Astrocyte (in vitro differentiated cells and primary cell): ENCODE measurements around the gene ABCA3. TPM values are rescaled to one million over a fixed set of nuclear protein-coding genes. Genes with fewer than 3 reads are reported as not detected.

Experiments used
- DNase-seq: peaks from one replicate; pipeline ENCODE4 v3.0.0-alpha.2; 2010; ENCODE audit warnings: low read depth
- FAIRE-seq: peaks from 2 replicates; lab custom pipeline; 2011; peaks lifted over from hg19 to GRCh38; lab: Jason Lieb, UNC
- H2AFZ ChIP-seq: 2 replicates; pipeline ENCODE4 v1.6.0; 2012; ENCODE audit warnings: low read depth, low read length, inconsistent platforms
- H3K27ac ChIP-seq: 2 replicates; pipeline ENCODE4 v1.5.1; 2011; ENCODE audit warnings: low read depth, low read length, inconsistent platforms
- H3K27me3 ChIP-seq: 2 replicates; pipeline ENCODE4 v1.6.0; 2011; ENCODE audit warnings: low read length, inconsistent platforms; ENCODE audit not compliant: insufficient read depth
- H3K36me3 ChIP-seq: 2 replicates; pipeline ENCODE4 v1.5.1; 2011; ENCODE audit warnings: low read length, inconsistent platforms; ENCODE audit not compliant: insufficient read depth
- H3K4me1 ChIP-seq: 2 replicates; pipeline ENCODE4 v1.5.1; 2011; ENCODE audit warnings: low read length, inconsistent platforms; ENCODE audit not compliant: insufficient read depth
- H3K4me2 ChIP-seq: 2 replicates; pipeline ENCODE4 v1.6.0; 2012; ENCODE audit warnings: low read length, inconsistent platforms
- H3K4me3 ChIP-seq: 2 replicates; pipeline ENCODE4 v1.5.1; 2011; ENCODE audit warnings: low read depth, mild to moderate bottlenecking, low read length, inconsistent platforms; ENCODE audit not compliant: insufficient read depth
- H3K79me2 ChIP-seq: 2 replicates; pipeline ENCODE4 v1.6.0; 2012; ENCODE audit warnings: mild to moderate bottlenecking, low read length, inconsistent platforms; ENCODE audit not compliant: insufficient read depth
- H3K9ac ChIP-seq: 2 replicates; pipeline ENCODE4 v1.6.0; 2012; ENCODE audit warnings: mild to moderate bottlenecking, low read length, inconsistent platforms
- H3K9me3 ChIP-seq: 2 replicates; pipeline ENCODE4 v1.5.1; 2012; ENCODE audit warnings: low read depth, mild to moderate bottlenecking, low read length, inconsistent platforms; ENCODE audit not compliant: insufficient read depth
- H4K20me1 ChIP-seq: 2 replicates; pipeline ENCODE4 v1.6.0; 2012; ENCODE audit warnings: low read length, inconsistent platforms; ENCODE audit not compliant: insufficient read depth
- H3K27ac Mint-ChIP-seq: one replicate; pipeline ENCODE4 v1.8.0; 2021; ENCODE audit warnings: mild to moderate bottlenecking, mixed read lengths; ENCODE audit not compliant: unreplicated experiment
- H3K27me3 Mint-ChIP-seq: one replicate; pipeline ENCODE4 v1.8.0; 2021; ENCODE audit warnings: low read depth, mixed read lengths; ENCODE audit not compliant: unreplicated experiment
- H3K36me3 Mint-ChIP-seq: one replicate; pipeline ENCODE4 v1.8.0; 2021; ENCODE audit warnings: low read depth, mixed read lengths; ENCODE audit not compliant: unreplicated experiment
- H3K4me1 Mint-ChIP-seq: one replicate; pipeline ENCODE4 v1.8.0; 2021; ENCODE audit warnings: low read depth, mixed read lengths; ENCODE audit not compliant: unreplicated experiment
- H3K4me3 Mint-ChIP-seq: one replicate; pipeline ENCODE4 v1.8.0; 2021; ENCODE audit warnings: mild to moderate bottlenecking, moderate library complexity, mixed read lengths; ENCODE audit not compliant: unreplicated experiment
- H3K9me3 Mint-ChIP-seq: one replicate; pipeline ENCODE4 v1.8.0; 2021; ENCODE audit warnings: mild to moderate bottlenecking, mixed read lengths; ENCODE audit not compliant: unreplicated experiment
- CTCF ChIP-seq: IDR thresholded peaks from 2 replicates; pipeline ENCODE4 v1.5.1; 2011; ENCODE audit warnings: low read depth, mild to moderate bottlenecking, inconsistent platforms, low read length, moderate library complexity; ENCODE audit not compliant: insufficient read depth
- EZH2 ChIP-seq: IDR thresholded peaks from 2 replicates; pipeline ENCODE4 v1.6.1; 2012; ENCODE audit warnings: mild to moderate bottlenecking, low read length, inconsistent platforms; ENCODE audit not compliant: insufficient read depth
- total RNA-seq: library from RNA; stranded (reverse); gene quantifications from 2 replicates; pipeline ENCODE4 v1.2.1, GENCODE V29; 2021

ABCA3 gene
- total RNA-seq, 1 donor from 2014 or later: 4.8 TPM

DNA sequence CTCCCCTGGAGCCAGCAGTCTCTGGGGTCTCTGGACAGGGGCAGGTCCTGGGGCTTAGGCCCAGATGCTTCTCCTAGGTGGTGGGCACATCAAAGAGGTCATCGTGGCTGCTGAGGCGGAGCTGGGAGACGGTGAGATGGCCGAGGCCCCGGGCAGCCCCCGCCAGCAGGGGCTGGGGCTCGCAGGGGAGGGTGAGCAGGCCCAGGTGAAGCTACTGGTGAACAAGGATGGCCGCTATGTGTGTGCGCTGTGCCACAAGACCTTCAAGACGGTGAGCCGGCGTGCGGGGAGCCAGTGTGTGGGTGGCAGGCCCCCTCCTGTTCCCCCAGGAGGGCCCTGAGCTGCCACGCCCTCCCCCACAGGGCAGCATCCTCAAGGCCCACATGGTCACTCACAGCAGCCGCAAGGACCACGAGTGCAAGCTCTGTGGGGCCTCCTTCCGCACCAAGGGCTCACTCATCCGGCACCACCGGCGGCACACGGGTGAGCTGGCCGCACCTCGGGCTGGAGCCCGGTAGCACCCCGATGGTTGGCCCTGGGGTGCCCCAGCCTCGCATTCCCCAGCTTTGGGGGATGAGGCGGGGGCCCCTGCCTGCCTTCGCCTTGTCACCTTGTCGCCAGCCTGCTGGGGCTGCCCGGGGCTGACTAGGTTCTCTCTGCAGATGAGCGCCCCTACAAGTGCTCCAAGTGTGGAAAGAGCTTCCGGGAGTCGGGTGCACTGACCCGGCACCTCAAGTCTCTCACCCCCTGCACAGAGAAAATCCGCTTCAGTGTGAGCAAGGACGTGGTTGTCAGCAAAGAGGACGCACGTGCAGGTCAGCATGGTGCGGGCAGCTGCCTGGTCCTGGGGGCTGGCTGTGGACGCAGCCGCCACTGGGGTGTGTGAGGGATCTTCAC, 108.2 kb downstream of the ABCA3 start:
- no peak for FAIRE-seq

GRCh38 chr16:2231016-2231931, 109.3 kb downstream of the ABCA3 start:
- no peaks in the 10 kb centered on the region for H3K27me3 Mint-ChIP-seq
- H3K4me3 Mint-ChIP-seq: no peak overlapping the region
- Histone ChIP-seq H4K20me1 (peaks cover 62% of the 10 kb centered on the region), H2AFZ (no peak overlapping the region), H3K9ac (no peak overlapping the region), H3K9me3 (no peaks in the 10 kb centered on the region), H3K79me2 (peaks cover 25% of the 10 kb centered on the region), H3K27ac (no peak overlapping the region), H3K4me2 (no peak overlapping the region), H3K27me3 (no peaks in the 10 kb centered on the region), H3K36me3 (peaks cover 4% of the 10 kb centered on the region), H3K4me1 (peaks cover 5% of the 10 kb centered on the region), H3K4me3 (no peak overlapping the region)
- DNase-seq (no peak), FAIRE-seq (no peak)
- H3K36me3 Mint-ChIP-seq: peaks cover 4% of the 10 kb centered on the region
- no peaks in the 10 kb centered on the region for H3K9me3 Mint-ChIP-seq
- TF ChIP-seq EZH2: no peak
- TF ChIP-seq CTCF: no peak
- H3K27ac Mint-ChIP-seq: no peak overlapping the region
- H3K4me1 Mint-ChIP-seq: peaks cover 2% of the 10 kb centered on the region

More for the DNA sequence above, 108.2 kb downstream of the ABCA3 start:
- Histone ChIP-seq H3K4me2 (no peak overlapping the region), H2AFZ (no peak overlapping the region), H3K9me3 (no peaks in the 10 kb centered on the region), H3K79me2 (peaks cover 15% of the 10 kb centered on the region), H3K9ac (no peak overlapping the region), H3K27ac (no peak overlapping the region), H3K4me3 (no peak overlapping the region), H4K20me1 (peaks cover 56% of the 10 kb centered on the region), H3K36me3 (peaks cover 4% of the 10 kb centered on the region), H3K4me1 (peaks cover 10% of the 10 kb centered on the region), H3K27me3 (no peaks in the 10 kb centered on the region)
- Mint-ChIP-seq H3K9me3 (no peaks in the 10 kb centered on the region), H3K4me3 (no peak overlapping the region), H3K4me1 (no peaks in the 10 kb centered on the region), H3K36me3 (peaks cover 2% of the 10 kb centered on the region), H3K27ac (no peak overlapping the region), H3K27me3 (no peaks in the 10 kb centered on the region)
- DNase-seq: no peak
- TF ChIP-seq EZH2 (no peak), CTCF (no peak)
